ENCODE measurements around the gene SNRPD1.
"Not testable (repeated sequence)": the region's sequence is repeated elsewhere in the genome, so short reads cannot be mapped to it uniquely, and the experiment has no call there.

Gene SNRPD1

DNA sequence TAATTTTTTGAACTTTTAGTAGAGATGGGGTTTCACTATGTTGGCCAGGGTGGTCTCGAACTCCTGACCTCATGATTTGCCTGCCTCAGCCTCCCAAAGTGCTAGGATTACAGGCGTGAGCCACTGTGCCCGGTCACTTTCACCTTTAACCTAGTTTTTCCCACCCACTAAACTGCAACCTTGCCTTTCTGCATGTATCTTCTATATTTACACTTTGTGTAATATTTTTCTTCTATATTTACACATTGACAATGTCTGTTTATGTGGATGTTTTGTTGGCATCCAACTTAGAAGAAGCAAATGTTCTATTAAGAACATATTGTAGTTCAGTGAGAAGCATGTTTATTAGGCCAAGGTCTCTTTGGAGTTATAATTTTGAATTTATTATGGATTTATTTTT, 26.7 kb downstream of the SNRPD1 start:
- DNase-seq = no peak

DNA sequence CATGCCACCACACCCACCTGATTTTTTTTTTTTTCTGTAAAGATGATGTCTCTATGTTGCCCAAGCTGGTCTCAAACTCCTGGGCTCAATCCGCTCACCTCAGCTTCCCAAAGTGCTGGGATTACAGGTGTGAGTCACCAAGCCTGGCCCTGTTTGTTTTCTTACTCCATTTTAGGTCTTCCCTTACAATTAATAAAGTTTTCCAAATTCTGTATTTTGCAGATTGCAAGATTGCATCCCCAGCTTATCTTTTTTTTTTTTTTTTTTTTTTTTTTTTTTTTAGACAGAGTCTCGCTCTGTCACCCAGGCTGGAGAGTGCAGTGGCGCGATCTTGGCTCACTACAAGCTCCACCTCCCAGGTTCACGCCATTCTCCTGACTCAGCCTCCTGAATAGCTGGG, 28.3 kb downstream of the SNRPD1 start:
- DNase-seq = not testable (repeated sequence)

DNA sequence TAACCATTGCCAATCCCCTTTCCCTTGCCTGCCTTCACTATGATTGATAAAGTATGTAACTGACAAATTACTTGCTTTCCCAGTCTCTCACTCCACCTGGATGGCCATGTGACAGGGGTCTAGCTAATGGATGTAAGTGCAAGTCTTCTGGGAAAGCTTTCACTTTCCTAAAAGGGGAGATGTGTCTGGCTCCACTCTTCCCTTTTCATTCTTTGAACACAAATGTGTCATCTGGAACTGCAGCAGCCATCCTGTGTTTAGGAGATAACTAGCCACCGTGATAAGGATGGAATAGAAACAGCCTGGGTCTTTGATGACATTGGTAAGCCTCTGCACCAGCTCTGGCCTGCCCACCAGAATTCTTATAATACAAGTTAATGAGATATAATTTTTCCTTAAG, 38.2 kb downstream of the SNRPD1 start:
- DNase-seq = no peak

- no peak for DNase-seq
Observed at GRCh38 chr18:21652073-21652472, 40.0 kb downstream of the SNRPD1 start.

GRCh38 chr18:21653361-21653760, 41.2 kb downstream of the SNRPD1 start:
- DNase-seq = no peak

GRCh38 chr18:21656402-21656801, 44.3 kb downstream of the SNRPD1 start:
- DNase-seq = no peak

DNA sequence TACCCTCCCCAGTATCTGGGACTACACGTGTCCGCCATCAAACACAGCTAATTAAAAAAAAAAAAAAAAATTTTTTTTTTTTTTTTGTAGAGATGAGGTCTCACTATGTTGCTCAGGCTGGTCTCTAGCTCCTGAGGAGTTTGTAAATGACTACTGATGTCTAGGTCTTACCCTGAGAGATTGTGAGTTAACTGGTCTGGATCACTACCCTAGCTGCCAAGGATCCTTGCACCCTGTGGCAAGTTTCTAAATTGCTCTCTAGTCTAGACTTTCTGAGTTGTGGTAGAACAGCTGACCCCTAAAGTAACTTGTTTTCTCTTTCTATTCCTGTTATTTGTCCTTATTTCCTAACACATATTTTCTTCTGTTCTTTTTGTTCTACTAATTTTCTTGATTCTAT, 48.0 kb downstream of the SNRPD1 start:
- no peak for DNase-seq

GRCh38 chr18:21662581-21662980, 50.5 kb downstream of the SNRPD1 start:
- DNase-seq = no peak

DNA sequence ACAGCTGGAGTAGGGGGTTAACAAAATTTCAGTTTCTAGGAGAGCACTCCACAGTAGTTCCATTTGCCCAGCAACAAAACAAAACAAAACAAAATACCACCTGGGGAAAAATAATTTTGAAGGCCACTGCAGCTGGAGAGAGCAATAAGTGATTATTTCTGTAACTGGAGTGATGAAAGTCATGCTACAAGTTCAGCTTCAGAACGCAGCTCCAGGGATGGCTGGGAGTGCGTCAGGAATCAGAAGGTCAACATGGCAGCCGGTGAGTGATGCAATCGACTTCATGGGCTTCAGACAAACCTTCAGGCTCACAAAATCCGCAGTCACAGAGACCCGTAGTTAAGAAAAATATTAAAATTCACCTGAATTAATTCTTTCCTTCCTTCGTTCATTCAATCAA, 51.5 kb downstream of the SNRPD1 start:
- DNase-seq = no peak

DNA sequence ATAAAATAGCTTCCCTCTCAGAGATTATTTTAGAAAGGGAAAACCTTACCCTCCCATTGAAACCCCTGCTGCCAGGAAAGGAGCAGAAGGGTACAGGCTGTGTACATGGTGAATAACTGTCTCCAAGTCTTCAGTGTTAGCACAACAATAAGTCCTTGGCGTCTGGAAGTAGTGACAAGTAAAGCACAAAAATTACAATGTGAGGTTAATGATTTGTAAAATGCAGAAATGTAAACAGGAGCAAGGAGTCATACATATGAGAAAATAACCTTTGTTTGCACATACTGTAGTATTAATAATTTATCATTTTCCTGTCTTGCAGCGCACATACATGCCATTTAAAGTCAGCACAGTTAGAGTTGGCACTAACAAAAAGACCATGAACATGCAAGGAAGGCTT, 52.0 kb downstream of the SNRPD1 start:
- no peak for DNase-seq

DNA sequence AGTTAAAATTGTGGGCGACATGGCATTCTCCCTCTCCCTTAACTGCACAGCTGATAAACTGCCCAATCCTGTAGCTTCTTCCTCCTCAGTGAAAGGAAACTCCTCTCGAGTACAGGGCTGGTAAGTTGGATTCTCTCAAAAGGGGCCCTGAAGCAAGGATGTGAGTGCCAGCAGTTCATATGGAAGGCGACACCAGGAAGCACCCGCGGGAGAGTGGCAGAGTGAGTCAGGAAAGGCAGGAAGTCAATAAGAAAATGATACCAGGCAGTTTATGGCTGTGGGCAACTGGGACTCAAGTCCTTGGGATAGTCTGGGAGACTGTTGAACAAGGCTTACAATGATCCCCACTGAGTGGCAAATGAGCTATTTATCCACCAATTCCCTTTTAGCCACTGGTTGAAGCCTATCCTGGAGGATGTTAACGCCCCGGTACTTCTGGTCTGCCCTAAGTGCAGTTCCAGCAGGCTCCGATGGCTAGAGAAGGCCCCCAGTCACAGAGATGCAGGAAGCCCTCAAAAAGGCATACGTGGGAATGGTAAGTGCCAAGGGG, 57.7 kb downstream of the SNRPD1 start:
- DNase-seq = no peak

- DNase-seq = no peak
Observed at GRCh38 chr18:21672521-21673267, 60.6 kb downstream of the SNRPD1 start.

DNA sequence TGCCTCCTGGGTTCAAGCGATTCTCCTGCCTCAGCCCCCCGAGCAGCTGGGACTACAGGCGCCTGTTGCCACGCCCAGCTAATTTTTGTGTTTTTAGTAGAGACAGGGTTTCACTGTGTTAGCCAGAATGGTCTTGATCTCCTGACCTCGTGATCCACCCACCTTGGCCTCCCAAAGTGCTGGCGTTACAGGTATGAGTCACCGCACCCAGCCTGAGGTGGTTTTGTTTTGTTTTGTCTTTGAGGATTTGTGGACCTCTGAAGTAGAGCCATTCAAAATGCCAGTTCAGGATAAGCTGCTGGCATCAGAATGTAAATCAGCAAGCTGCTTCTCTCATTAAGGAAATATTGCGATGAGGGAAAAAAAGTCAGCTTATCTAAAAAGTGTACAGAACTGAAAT, 63.2 kb downstream of the SNRPD1 start:
- DNase-seq = not testable (repeated sequence)

GRCh38 chr18:21678859-21679258, 66.7 kb downstream of the SNRPD1 start:
- peak; percentile 18 for DNase-seq

DNA sequence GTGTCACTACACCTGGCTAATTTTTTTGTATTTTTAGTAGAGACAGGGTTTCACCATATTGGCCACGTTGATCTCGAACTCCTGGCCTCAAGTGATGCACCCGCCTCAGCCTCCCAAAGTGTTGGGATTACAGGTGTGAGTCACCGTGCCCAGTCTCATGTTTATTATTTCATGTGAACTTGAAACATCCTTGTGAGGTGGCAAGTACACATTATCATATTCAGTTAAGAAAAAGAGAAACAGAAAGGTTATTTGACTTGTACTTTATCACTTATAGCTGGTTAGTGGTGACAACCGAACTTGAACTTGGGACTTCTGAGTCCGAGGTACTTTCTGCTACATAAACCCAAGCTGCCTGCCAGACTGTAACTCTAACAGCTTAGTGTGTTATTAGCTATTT, 68.0 kb downstream of the SNRPD1 start:
- DNase-seq = no peak

DNA sequence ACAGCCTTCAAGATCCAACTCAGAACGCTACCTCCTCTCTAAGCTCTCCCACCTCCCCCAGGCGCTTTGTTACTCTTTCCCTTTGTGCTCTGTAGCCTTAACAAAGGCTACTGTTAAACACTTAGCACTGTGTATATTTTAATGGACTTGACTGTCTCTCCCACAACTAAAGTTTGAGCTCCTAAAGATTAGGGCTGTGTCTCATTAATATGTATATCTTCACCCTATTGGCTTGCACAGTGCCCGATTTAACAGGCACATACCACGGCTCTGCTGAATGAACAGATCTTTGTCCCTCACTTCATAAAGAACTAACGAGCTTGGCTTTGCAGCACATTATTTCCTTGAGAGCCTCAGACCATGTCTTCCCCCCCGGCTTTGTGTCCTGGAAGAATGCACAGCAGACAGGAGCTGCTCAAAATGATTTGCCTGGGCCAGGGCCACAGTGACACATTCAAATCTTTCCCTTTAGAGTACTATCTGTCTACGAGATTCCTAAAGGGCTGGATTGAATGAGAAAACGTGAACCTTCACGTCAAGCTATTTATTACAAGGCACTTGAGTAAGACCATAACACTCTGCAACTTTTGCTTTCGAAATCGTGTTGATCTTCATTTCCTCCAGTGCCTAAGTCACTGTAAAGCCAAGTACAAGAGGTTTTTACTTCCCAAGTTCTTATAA, 70.4 kb downstream of the SNRPD1 start:
- peak; percentile 79 for DNase-seq
